DND-41 (cell line): ENCODE results near the gene ARX.

Experiments
- ATAC-seq: fragments of 200-7000 bp; cut with Tn5 transposase; 3 replicates; pipeline ENCODE4 v1.9.1; 2021; ENCODE audit warnings: low read depth; ENCODE audit not compliant: insufficient read depth
- DNase-seq: peaks from one replicate; pipeline ENCODE4 v3.0.0-alpha.2; 2020
- H2AFZ ChIP-seq: 2 replicates; pipeline ENCODE4 v1.6.0; 2012; ENCODE audit warnings: low read depth, low read length
- H3K27ac ChIP-seq: 2 replicates; pipeline ENCODE4 v1.5.1; 2012; ENCODE audit warnings: low read length, inconsistent platforms
- H3K27me3 ChIP-seq: fragments of 200-600 bp; sonication (generic); 2 replicates; pipeline ENCODE4 v1.6.0; 2012; ENCODE audit warnings: low read length, mild to moderate bottlenecking, inconsistent platforms; ENCODE audit not compliant: insufficient read depth, poor library complexity
- H3K36me3 ChIP-seq: 2 replicates; pipeline ENCODE4 v1.5.1; 2012; ENCODE audit warnings: low read length, inconsistent platforms; ENCODE audit not compliant: insufficient read depth
- H3K4me1 ChIP-seq: 2 replicates; pipeline ENCODE4 v1.5.1; 2012; ENCODE audit warnings: mild to moderate bottlenecking, low read length; ENCODE audit not compliant: insufficient read depth
- H3K4me2 ChIP-seq: 2 replicates; pipeline ENCODE4 v1.6.0; 2012; ENCODE audit warnings: mild to moderate bottlenecking, moderate library complexity, low read length, inconsistent platforms; ENCODE audit not compliant: insufficient read depth
- H3K4me3 ChIP-seq, 2 experiments: fragments of 200-600 bp in 1 of 2; shearing (Covaris generic) in 1 of 2; 2 replicates each; pipeline ENCODE4 v1.5.1; 2012 to 2016; ENCODE audit warnings: inconsistent platforms in 2 of 2, low read length in 2 of 2, mild to moderate bottlenecking in 2 of 2, low read depth in 1 of 2, moderate library complexity in 1 of 2
- H3K79me2 ChIP-seq: 2 replicates; pipeline ENCODE4 v1.6.0; 2012; ENCODE audit warnings: low read length, inconsistent platforms; ENCODE audit not compliant: insufficient read depth
- H3K9ac ChIP-seq: 2 replicates; pipeline ENCODE4 v1.6.0; 2012; ENCODE audit warnings: low read depth, mild to moderate bottlenecking, inconsistent platforms, low read length, moderate library complexity
- H3K9me3 ChIP-seq: 2 replicates; pipeline ENCODE4 v1.5.1; 2012; ENCODE audit warnings: low read length, moderate library complexity, mild to moderate bottlenecking, inconsistent platforms; ENCODE audit not compliant: insufficient read depth, severe bottlenecking
- H4K20me1 ChIP-seq: 2 replicates; pipeline ENCODE4 v1.6.0; 2012; ENCODE audit warnings: low read length; ENCODE audit not compliant: insufficient read depth
- EZH2 ChIP-seq: IDR thresholded peaks from 3 replicates; pipeline ENCODE4 v1.6.1; 2012; ENCODE audit warnings: borderline replicate concordance, low read depth, mild to moderate bottlenecking, moderate library complexity, low read length, inconsistent platforms; ENCODE audit not compliant: severe bottlenecking
- TF ChIP-seq, protein P1 (sequence below): IDR thresholded peaks from 2 replicates; pipeline ENCODE4 v1.5.1; 2012; ENCODE audit warnings: borderline replicate concordance, low read length, moderate library complexity, mild to moderate bottlenecking; ENCODE audit not compliant: poor library complexity, severe bottlenecking; ENCODE audit errors: extremely low read depth

ARX gene

DNA sequence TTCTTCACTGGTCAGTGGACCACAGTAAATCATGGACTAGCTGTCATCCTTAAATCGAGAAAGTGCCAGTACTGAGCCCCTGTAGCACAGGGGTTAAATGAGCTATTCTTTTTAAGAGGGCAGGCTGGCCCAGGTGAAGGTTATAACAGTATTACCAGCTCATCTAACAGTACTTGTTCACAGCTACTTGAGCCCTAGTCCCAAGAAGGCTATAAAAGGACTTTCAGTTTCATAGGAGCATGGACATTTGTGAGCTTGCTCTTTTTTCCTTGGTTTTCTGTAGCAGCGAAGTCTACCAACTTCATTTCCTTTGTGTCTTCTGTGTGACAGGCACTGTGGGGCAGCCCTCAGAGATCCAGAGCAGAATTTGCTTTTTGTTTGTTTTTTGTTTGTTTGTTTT, 61.0 kb downstream of the ARX start:
- H3K27me3 ChIP-seq: no peaks in the 10 kb centered on the region
- H2AFZ ChIP-seq: no peak overlapping the region
- TF ChIP-seq, protein P1, sequence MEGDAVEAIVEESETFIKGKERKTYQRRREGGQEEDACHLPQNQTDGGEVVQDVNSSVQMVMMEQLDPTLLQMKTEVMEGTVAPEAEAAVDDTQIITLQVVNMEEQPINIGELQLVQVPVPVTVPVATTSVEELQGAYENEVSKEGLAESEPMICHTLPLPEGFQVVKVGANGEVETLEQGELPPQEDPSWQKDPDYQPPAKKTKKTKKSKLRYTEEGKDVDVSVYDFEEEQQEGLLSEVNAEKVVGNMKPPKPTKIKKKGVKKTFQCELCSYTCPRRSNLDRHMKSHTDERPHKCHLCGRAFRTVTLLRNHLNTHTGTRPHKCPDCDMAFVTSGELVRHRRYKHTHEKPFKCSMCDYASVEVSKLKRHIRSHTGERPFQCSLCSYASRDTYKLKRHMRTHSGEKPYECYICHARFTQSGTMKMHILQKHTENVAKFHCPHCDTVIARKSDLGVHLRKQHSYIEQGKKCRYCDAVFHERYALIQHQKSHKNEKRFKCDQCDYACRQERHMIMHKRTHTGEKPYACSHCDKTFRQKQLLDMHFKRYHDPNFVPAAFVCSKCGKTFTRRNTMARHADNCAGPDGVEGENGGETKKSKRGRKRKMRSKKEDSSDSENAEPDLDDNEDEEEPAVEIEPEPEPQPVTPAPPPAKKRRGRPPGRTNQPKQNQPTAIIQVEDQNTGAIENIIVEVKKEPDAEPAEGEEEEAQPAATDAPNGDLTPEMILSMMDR: no peak
- TF ChIP-seq EZH2: no peak
- H3K9me3 ChIP-seq: no peaks in the 10 kb centered on the region
- no peaks in the 10 kb centered on the region for H3K4me1 ChIP-seq
- no peak overlapping the region for H3K27ac ChIP-seq
- no peak overlapping the region for H3K9ac ChIP-seq
- ATAC-seq: no peak
- peaks cover 1% of the 10 kb centered on the region; the same call in 1 of the 2 replicates for H3K79me2 ChIP-seq
- no peak overlapping the region for H3K4me3 ChIP-seq
- no peak overlapping the region for H3K4me2 ChIP-seq
- H3K36me3 ChIP-seq: peaks cover 22% of the 10 kb centered on the region; the same call in 1 of the 2 replicates
- no peaks in the 10 kb centered on the region for H4K20me1 ChIP-seq
- no peak for DNase-seq
